Mucosa of descending colon (tissue), 3 donors: Measurements from ENCODE around the gene CCDC187. TPM values are rescaled to one million over a fixed set of nuclear protein-coding genes. Genes with fewer than 3 reads are reported as not detected.

Experiments used
- ATAC-seq: fragments of 200-7000 bp; cut with Tn5 transposase; one replicate; pipeline ENCODE4 v1.9.1; 2020; ENCODE audit warnings: mild to moderate bottlenecking, moderate library complexity
- DNase-seq, 3 donors: peaks; one replicate each; pipeline ENCODE4 v3.0.0-alpha.2; 2020
- H3K36me3 ChIP-seq: fragments of 200-600 bp; one replicate; pipeline ENCODE4 v1.8.0; 2021; ENCODE audit warnings: low read depth, mild to moderate bottlenecking
- H3K4me1 ChIP-seq: fragments of 200-600 bp; one replicate; pipeline ENCODE4 v1.8.0; 2021; ENCODE audit warnings: low read depth, mild to moderate bottlenecking
- H3K4me3 ChIP-seq: fragments of 200-600 bp; one replicate; pipeline ENCODE4 v1.8.0; 2021; ENCODE audit warnings: mild to moderate bottlenecking
- H3K9me3 ChIP-seq: fragments of 200-600 bp; one replicate; pipeline ENCODE4 v1.8.0; 2021; ENCODE audit warnings: mild to moderate bottlenecking
- intact Hi-C, 2 donors: fragments of 100-400 bp; cut with DNase I in 1 of 2; cut with micrococcal nuclease in 1 of 2; formaldehyde crosslinking; loops; one replicate each; pipeline versions ENCODE4 v1.11.0 to v1.11.1; 2022; cut with DNase I, micrococcal nuclease
- total RNA-seq, 3 donors: library from RNA; stranded (reverse); fragmentation: NEBNext Ultra II Directional in 2 of 3; extraction: Animal tissue kit (Norgen Biotek cat#: 25700) in 2 of 3; gene quantifications; one replicate each; pipeline versions ENCODE4 v1.2.1 to v1.2.4, GENCODE V29; 2021 to 2023
- TF ChIP-seq, protein P1 (sequence below): fragments of 200-600 bp; IDR thresholded peaks from one replicate; pipeline ENCODE4 v1.8.0; 2022; ENCODE audit warnings: antibody characterized with exemption, mild to moderate bottlenecking
- donor health status: DM: no; HTN: no; CAD: no; lungs with moderate emphysema.
- donor health status: DM: no; HTN: no; CAD: no.
- donor health status: DM: no; HTN: yes; CAD: no.

The CCDC187 gene
- total RNA-seq, 3 donors from 2014 or later, result 0.19 to 0.93 (median 0.48) TPM

DNA sequence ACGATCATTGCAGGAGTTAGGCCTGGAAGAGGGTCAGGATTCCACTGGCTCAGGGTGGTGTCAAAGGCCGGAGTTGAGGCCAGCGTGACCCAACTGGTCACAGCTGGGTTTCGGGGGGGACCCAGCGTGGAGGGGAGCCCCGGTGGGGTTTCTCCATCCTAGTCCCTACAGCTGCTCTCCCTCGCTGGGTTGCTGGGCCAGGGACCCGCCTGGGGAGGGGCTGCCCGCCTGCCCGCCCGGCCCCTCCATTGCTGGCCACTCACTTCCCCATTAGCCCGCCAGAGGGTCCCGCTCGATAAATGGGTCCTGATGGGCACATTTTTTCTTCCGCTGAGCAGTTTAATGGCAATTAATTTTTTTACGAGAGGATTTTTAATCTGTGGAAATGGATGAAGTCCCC lies 8.8 kb downstream of the CCDC187 start:
- no peaks in the 10 kb centered on the region for H3K9me3 ChIP-seq
- peaks cover 9% of the 10 kb centered on the region for H3K4me1 ChIP-seq
- H3K4me3 ChIP-seq, result no peak overlapping the region
- intact Hi-C loops, result no loop called here
- H3K36me3 ChIP-seq, result no peaks in the 10 kb centered on the region
- peak in 1 of 3 donors; percentile 33 for DNase-seq
- TF ChIP-seq, protein P1, sequence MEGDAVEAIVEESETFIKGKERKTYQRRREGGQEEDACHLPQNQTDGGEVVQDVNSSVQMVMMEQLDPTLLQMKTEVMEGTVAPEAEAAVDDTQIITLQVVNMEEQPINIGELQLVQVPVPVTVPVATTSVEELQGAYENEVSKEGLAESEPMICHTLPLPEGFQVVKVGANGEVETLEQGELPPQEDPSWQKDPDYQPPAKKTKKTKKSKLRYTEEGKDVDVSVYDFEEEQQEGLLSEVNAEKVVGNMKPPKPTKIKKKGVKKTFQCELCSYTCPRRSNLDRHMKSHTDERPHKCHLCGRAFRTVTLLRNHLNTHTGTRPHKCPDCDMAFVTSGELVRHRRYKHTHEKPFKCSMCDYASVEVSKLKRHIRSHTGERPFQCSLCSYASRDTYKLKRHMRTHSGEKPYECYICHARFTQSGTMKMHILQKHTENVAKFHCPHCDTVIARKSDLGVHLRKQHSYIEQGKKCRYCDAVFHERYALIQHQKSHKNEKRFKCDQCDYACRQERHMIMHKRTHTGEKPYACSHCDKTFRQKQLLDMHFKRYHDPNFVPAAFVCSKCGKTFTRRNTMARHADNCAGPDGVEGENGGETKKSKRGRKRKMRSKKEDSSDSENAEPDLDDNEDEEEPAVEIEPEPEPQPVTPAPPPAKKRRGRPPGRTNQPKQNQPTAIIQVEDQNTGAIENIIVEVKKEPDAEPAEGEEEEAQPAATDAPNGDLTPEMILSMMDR, result no peak
- ATAC-seq, result no peak

DNA sequence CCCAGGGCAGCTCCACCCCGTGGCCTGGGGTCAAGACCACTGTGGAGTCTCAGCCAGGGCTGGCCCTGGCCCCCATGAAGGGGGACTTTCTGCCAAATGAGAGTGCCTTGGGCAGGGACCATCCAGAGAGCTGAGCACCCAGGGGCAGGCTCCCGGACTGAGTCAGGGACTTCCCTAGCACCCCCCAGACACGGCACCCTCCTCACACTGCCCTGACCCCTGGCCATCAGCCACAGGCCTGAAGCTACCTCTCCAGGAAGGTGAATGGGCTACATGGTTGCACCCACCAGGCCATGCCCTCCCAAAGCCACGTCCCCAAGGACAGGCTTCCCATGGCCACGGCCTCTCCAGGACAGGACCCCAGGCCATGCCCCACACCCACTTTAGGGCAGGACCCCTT lies 9.5 kb downstream of the CCDC187 start:
- intact Hi-C loops, result no loop called here
- no peaks in the 10 kb centered on the region for H3K9me3 ChIP-seq
- peak in 1 of 3 donors; percentile 30 for DNase-seq
- TF ChIP-seq, protein P1, result no peak
- peaks cover 9% of the 10 kb centered on the region for H3K4me1 ChIP-seq
- H3K4me3 ChIP-seq, result no peak overlapping the region
- ATAC-seq, result no peak
- no peaks in the 10 kb centered on the region for H3K36me3 ChIP-seq

DNA sequence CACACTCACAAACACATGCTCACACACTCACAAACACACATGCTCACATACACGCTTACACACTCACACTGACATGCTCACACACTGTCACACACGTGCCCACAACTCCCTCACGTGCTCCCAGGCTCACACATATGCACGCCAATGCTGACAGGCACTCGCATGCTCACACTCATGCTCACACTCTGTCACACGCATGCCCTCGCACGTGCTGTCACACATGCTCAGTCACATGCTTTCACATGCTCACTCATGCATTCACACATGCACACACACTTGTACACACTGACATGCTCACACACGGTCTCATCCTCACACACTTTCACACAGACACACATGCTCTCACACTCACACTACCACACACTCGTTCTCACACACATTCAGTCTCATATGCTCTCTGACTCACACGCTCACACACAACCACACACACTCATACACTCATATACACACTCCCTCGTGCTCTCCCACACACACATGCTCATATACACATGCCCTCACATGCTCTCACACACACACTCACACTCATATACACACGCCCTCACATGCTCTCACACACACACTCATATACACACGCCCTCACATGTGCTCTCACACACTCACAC lies 10.3 kb downstream of the CCDC187 start:
- no peak for ATAC-seq
- peak in 1 of 3 donors; percentile 29 for DNase-seq
- H3K9me3 ChIP-seq, result no peaks in the 10 kb centered on the region
- TF ChIP-seq, protein P1, result no peak
- H3K4me1 ChIP-seq, result peaks cover 9% of the 10 kb centered on the region
- H3K36me3 ChIP-seq, result no peaks in the 10 kb centered on the region
- no peak overlapping the region for H3K4me3 ChIP-seq
- intact Hi-C loops, result no loop called here

DNA sequence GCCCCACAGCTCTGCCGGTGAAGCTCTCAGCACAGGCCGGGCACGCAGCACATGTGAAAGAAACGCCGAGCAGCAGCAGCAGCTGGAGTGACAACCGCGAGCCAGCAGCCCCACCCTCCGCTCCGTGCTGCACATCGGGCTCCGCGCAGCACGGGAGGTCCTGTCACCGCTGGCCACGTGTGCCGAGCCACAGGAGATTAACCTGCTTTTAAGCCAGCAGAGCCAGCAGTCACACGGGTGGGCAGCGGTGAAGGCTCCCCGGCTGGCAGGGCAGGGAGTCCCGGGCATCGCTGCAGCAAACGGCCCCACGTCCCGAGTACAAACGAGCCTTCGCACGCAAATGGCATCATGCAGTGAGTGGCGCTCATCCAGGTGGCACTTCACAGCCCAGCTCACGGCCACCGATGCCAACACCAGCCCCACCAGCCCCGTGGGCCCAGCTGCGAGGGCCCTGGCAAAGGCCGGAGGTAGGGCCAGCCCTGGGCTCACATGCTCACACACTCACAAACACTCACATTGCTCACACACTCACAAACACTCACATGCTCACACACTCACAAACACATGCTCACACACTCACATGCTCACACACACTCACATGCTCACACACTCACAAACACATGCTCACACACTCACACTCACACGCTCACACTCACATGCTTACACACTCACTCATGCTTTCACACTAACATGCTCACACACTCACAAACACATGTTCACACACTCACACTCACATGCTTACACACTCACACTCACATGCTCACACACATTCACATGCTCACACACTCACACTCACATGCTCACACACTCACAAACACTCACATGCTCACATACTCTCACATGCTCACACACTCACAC lies 11.1 kb downstream of the CCDC187 start:
- Histone ChIP-seq H3K9me3 (no peaks in the 10 kb centered on the region), H3K36me3 (no peaks in the 10 kb centered on the region), H3K4me3 (no peak overlapping the region), H3K4me1 (peaks cover 9% of the 10 kb centered on the region)
- TF ChIP-seq, protein P1, result no peak
- intact Hi-C loops, result no loop called here
- DNase-seq (peak in 1 of 3 donors; percentile 46), ATAC-seq (no peak)

DNA sequence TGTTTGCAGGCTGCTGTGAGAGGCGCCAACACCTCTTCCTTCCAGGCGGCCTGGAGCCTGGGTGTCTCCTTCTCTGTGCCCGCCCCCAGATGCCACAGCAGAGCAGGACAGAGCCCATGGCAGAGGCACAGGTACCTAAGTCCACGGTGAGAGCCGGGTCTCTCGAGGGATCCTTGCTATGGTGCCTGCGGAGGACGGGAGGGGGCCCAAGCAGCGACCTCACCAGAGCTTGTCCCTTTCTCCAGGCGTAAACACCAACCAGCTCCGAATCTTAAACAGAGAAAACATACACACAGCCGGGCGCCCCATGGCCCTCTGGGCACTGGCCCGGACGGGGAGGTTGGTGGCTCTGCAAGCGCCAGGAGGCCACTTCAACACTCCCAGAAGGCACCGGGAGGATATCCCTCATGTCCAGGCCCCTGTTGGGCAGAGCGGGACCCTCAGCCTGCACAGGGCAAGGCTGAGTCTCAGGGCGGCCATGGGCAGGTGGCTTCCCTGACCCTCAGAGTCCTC lies 11.8 kb downstream of the CCDC187 start:
- ATAC-seq (no peak), DNase-seq (peak in 1 of 3 donors; percentile 30)
- TF ChIP-seq, protein P1, result no peak
- Histone ChIP-seq H3K9me3 (no peaks in the 10 kb centered on the region), H3K36me3 (no peaks in the 10 kb centered on the region), H3K4me1 (peaks cover 9% of the 10 kb centered on the region), H3K4me3 (no peak overlapping the region)
- intact Hi-C loops, result no loop called here
